GM12878 (cell line): ENCODE measurements around the gene GRIK3. TPM values are rescaled to one million over a fixed set of nuclear protein-coding genes. Genes with fewer than 3 reads are reported as not detected.

Experiments used
- ATAC-seq: fragments of 200-7000 bp; cut with Tn5 transposase; 3 replicates; pipeline ENCODE4 v1.9.1; 2020; ENCODE audit warnings: mild to moderate bottlenecking, moderate library complexity
- BruUV-seq: library from RNA; stranded (reverse); fragments of 400-500 nt; replicated peaks from 2 replicates; lab custom pipeline; 2021; lab: Mats Ljungman, UMichigan
- CTCF ChIA-PET: fragments of 300-600 bp; sonication (Branson Sonifier 250); formaldehyde crosslinking; extraction: SDS; loops from one replicate; lab custom pipeline; 2021; ENCODE audit warnings: inconsistent platforms; lab: Yijun Ruan, JAX
- POLR2A ChIA-PET: fragments of 350-600 bp; formaldehyde crosslinking; extraction: SDS; loops from one replicate; lab custom pipeline; 2021; ENCODE audit warnings: inconsistent platforms; lab: Charles Lee
- RAD21 ChIA-PET: fragments of 300-600 bp; sonication (Branson Sonifier 250); formaldehyde crosslinking; loops from one replicate; lab custom pipeline; 2023; ENCODE audit warnings: antibody characterized with exemption; ENCODE audit not compliant: unreplicated experiment; lab: Charles Lee
- SMC1A ChIA-PET: fragments of 300-600 bp; sonication (Branson Sonifier 250); formaldehyde crosslinking; loops from one replicate; lab custom pipeline; 2023; ENCODE audit not compliant: unreplicated experiment, uncharacterized antibody; lab: Charles Lee
- DNase-seq: peaks from one replicate; pipeline ENCODE4 v3.0.0-alpha.2; 2011; ENCODE audit warnings: low read depth, low spot score
- FAIRE-seq: peaks from 3 replicates; lab custom pipeline; 2011; peaks lifted over from hg19 to GRCh38; lab: Jason Lieb, UNC
- H2AFZ ChIP-seq: 2 replicates; pipeline ENCODE4 v1.6.0; 2011; ENCODE audit warnings: low read depth, low read length, control low read depth; ENCODE audit not compliant: control insufficient read depth
- H3K27ac ChIP-seq: 2 replicates; pipeline ENCODE4 v1.5.1; 2011; ENCODE audit warnings: control low read depth; ENCODE audit not compliant: control insufficient read depth, insufficient read depth
- H3K27me3 ChIP-seq, 2 experiments: replicated peaks in 1 of 2; 2 replicates each; pipeline versions ENCODE4 v1.6.0 to v1.6.1; 2011; ENCODE audit warnings: low read length in 1 of 2; ENCODE audit not compliant: control insufficient read depth in 2 of 2, insufficient read depth in 2 of 2
- H3K36me3 ChIP-seq, 2 experiments: 2 replicates each; pipeline ENCODE4 v1.5.1; 2011; ENCODE audit warnings: low read length in 1 of 2; ENCODE audit not compliant: control insufficient read depth in 2 of 2, insufficient read depth in 2 of 2
- H3K4me1 ChIP-seq: 2 replicates; pipeline ENCODE4 v1.6.1; 2011; ENCODE audit warnings: mild to moderate bottlenecking, low read length, moderate library complexity, mixed read lengths; ENCODE audit not compliant: control insufficient read depth, insufficient read depth
- H3K4me2 ChIP-seq: 2 replicates; pipeline ENCODE4 v1.6.0; 2011; ENCODE audit warnings: control low read depth; ENCODE audit not compliant: control insufficient read depth, insufficient read depth
- H3K4me3 ChIP-seq: fragments of 200-600 bp; sonication (generic); 2 replicates; pipeline ENCODE4 v1.5.1; 2016
- H3K79me2 ChIP-seq: 2 replicates; pipeline ENCODE4 v1.6.0; 2011; ENCODE audit warnings: low read length; ENCODE audit not compliant: control insufficient read depth, insufficient read depth
- H3K9ac ChIP-seq: 2 replicates; pipeline ENCODE4 v1.8.0; 2011; ENCODE audit warnings: low read length, control low read depth, mixed read lengths; ENCODE audit not compliant: control insufficient read depth, insufficient read depth
- H3K9me3 ChIP-seq: replicated peaks from 3 replicates; pipeline ENCODE4 v1.5.1; 2011; ENCODE audit warnings: mild to moderate bottlenecking, low read length; ENCODE audit not compliant: control insufficient read depth, insufficient read depth
- H4K20me1 ChIP-seq: 2 replicates; pipeline ENCODE4 v1.6.0; 2011; ENCODE audit not compliant: control insufficient read depth, insufficient read depth
- GATAD2B ChIP-seq: fragments of 450-650 bp; conservative IDR thresholded peaks from 2 replicates; pipeline ENCODE4 v1.6.1; 2017; ENCODE audit warnings: low read depth, mild to moderate bottlenecking, moderate library complexity
- HDAC6 ChIP-seq: fragments of 200-600 bp; sonication (generic); IDR thresholded peaks from one replicate; pipeline ENCODE4 v1.8.0; 2017; ENCODE audit warnings: antibody characterized with exemption; ENCODE audit not compliant: unreplicated experiment
- IKZF1 ChIP-seq: fragments of 450-650 bp; conservative IDR thresholded peaks from 2 replicates; pipeline ENCODE4 v1.6.1; 2017; ENCODE audit warnings: antibody characterized with exemption, mild to moderate bottlenecking
- PML ChIP-seq: IDR thresholded peaks from 2 replicates; pipeline ENCODE4 v1.6.1; 2012; ENCODE audit warnings: low read length, inconsistent platforms
- RBBP5 ChIP-seq: fragments of 200-600 bp; sonication (generic); conservative IDR thresholded peaks from 2 replicates; pipeline ENCODE4 v1.6.1; 2016
- SMAD1 ChIP-seq: fragments of 450-650 bp; IDR thresholded peaks from 2 replicates; pipeline ENCODE4 v1.6.1; 2018; ENCODE audit warnings: mild to moderate bottlenecking, low read depth; ENCODE audit not compliant: partially characterized antibody
- ZBED1 ChIP-seq: IDR thresholded peaks from 2 replicates; pipeline ENCODE4 v1.6.1; 2016; ENCODE audit warnings: borderline replicate concordance
- ZNF384 ChIP-seq: IDR thresholded peaks from 2 replicates; pipeline ENCODE4 v1.6.1; 2012; ENCODE audit warnings: low read depth, mild to moderate bottlenecking, low read length, improper control_type of control experiment, borderline replicate concordance
- ZNF687 ChIP-seq: fragments of 450-650 bp; IDR thresholded peaks from 2 replicates; pipeline ENCODE4 v1.6.1; 2017; ENCODE audit warnings: mild to moderate bottlenecking, moderate library complexity
- WGBS: methylation state at CpG from one replicate; pipeline ENCODE4 v1.1.6; 2016; ENCODE audit warnings: low lambda C conversion rate; ENCODE audit not compliant: insufficient replicate concordance, insufficient coverage; ENCODE audit errors: missing lambda C conversion rate; 5-methylcytosine and 5-hydroxymethylcytosine counted together
- in situ Hi-C: fragments of 300-500 bp; cut with MboI; formaldehyde crosslinking; loops from 9 replicates; pipeline ENCODE4 v1.14.3; 2018; ENCODE audit warnings: mixed read lengths
- intact Hi-C: fragments of 100-400 bp; cut with micrococcal nuclease; formaldehyde crosslinking; loops from one replicate; pipeline ENCODE4 v1.14.2; 2022; ENCODE audit not compliant: unreplicated experiment
- polyA plus RNA-seq, 11 experiments: library from polyadenylated mRNA; depleted of rRNA in 4 of 11; unstranded in 6 of 11; stranded (reverse) in 5 of 11; fragments of >200 nt; fragmentation: Nextera tagmentation in 4 of 11; fragmentation: Illumina TruSeq in 1 of 11; extraction: Ambion mirVana in 4 of 11; extraction: Trizol in 1 of 11; gene quantifications; 1 replicate in 1 of 11; 2 replicates in 10 of 11; pipeline versions ENCODE4 v1.2.1 to v1.2.3, GENCODE V29; 2011 to 2016; ENCODE audit warnings: inconsistent platforms in 2 of 11, missing spikeins in 2 of 11, low read depth in 1 of 11
- total RNA-seq, 4 experiments: library from RNA; depleted of rRNA in 3 of 4; stranded (reverse); fragments of >200 nt in 3 of 4; fragmentation: Illumina TruSeq in 1 of 4; extraction: Trizol in 1 of 4; gene quantifications; 2 replicates each; pipeline versions ENCODE4 v1.2.1 to v1.2.3, GENCODE V29; 2013 to 2021
- TF ChIP-seq, protein P1 (sequence below), 3 experiments: IDR thresholded peaks in 2 of 3; conservative IDR thresholded peaks in 1 of 3; 2 replicates each; pipeline ENCODE4 v1.5.1; 2011; ENCODE audit warnings: low read depth in 3 of 3, low read length in 3 of 3, mild to moderate bottlenecking in 3 of 3, control low read depth in 2 of 3, moderate library complexity in 2 of 3, inconsistent platforms in 1 of 3, mixed read lengths in 1 of 3; ENCODE audit not compliant: control insufficient read depth in 2 of 3, insufficient read depth in 1 of 3; ENCODE audit errors: extremely low read depth in 1 of 3

Gene GRIK3
- total and polyA plus RNA-seq, 10 of the 15 experiments (the other 5 are each of a cell fraction or from before 2014, with no cell fraction given), result not detected

DNA sequence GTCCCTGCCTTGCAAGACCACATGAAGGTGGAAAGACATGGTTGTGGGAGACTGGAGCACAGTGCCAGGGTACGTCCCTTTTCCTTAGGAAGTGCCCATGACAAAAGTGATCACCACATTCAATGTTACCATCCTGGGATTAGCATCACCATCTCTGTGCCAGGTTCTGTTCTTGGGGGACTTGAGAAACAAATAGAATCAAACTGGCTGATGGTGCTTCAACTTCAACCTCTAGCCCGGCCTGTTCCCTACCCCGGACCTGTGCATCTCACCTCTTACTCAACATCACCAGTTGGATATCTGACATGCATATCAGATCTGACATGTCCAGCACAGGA is 153.3 kb downstream of the GRIK3 start:
- H3K4me1 ChIP-seq, result peaks cover 9% of the 10 kb centered on the region
- no peaks in the 10 kb centered on the region for H3K9me3 ChIP-seq
- ATAC-seq (no peak), FAIRE-seq (no peak), DNase-seq (no peak)
- no peak overlapping the region for H3K27ac ChIP-seq
- no peaks in the 10 kb centered on the region; a peak in 1 of 4 replicates for H3K27me3 ChIP-seq
- SMC1A ChIA-PET, result no interaction called here
- POLR2A ChIA-PET, result no interaction called here
- H3K36me3 ChIP-seq, result no peaks in the 10 kb centered on the region
- H3K4me2 ChIP-seq, result no peak overlapping the region
- RAD21 ChIA-PET, result no interaction called here
- TF ChIP-seq, protein P1, sequence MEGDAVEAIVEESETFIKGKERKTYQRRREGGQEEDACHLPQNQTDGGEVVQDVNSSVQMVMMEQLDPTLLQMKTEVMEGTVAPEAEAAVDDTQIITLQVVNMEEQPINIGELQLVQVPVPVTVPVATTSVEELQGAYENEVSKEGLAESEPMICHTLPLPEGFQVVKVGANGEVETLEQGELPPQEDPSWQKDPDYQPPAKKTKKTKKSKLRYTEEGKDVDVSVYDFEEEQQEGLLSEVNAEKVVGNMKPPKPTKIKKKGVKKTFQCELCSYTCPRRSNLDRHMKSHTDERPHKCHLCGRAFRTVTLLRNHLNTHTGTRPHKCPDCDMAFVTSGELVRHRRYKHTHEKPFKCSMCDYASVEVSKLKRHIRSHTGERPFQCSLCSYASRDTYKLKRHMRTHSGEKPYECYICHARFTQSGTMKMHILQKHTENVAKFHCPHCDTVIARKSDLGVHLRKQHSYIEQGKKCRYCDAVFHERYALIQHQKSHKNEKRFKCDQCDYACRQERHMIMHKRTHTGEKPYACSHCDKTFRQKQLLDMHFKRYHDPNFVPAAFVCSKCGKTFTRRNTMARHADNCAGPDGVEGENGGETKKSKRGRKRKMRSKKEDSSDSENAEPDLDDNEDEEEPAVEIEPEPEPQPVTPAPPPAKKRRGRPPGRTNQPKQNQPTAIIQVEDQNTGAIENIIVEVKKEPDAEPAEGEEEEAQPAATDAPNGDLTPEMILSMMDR (IDR thresholded peaks at IDR 0.05 in 2 of 3, conservative IDR thresholded peaks at IDR 0.05 in 1 of 3; ENCODE audit: control insufficient read depth in 2 of 3, extremely low read depth in 1 of 3, insufficient read depth in 1 of 3, low read depth in 3 of 3, low read length in 3 of 3), result no peak
- no peak overlapping the region for H3K4me3 ChIP-seq
- in situ Hi-C loops, result no loop called here
- no peak overlapping the region for H3K9ac ChIP-seq
- no peaks in the 10 kb centered on the region for H3K79me2 ChIP-seq
- BruUV-seq, result no TSS peak
- no peak overlapping the region for H2AFZ ChIP-seq
- CTCF ChIA-PET, result interaction anchor here (4.7 kb wide), 1 partner anchor 17 kb away, joined by 17 read pairs; no protein-coding TSS in a partner anchor
- 0% methylated on average over 3 of the region's 3 CpGs for WGBS
- intact Hi-C loops, result no loop called here
- H4K20me1 ChIP-seq, result no peaks in the 10 kb centered on the region

- CTCF ChIA-PET, result interaction anchor here (4.7 kb wide), 1 partner anchor 16 kb away, joined by 17 read pairs; no protein-coding TSS in a partner anchor
- SMC1A ChIA-PET, result no interaction called here
- H2AFZ ChIP-seq, result no peak overlapping the region
- no TSS peak for BruUV-seq
- no peak overlapping the region for H3K27ac ChIP-seq
- no peak overlapping the region for H3K9ac ChIP-seq
- no peak for FAIRE-seq
- POLR2A ChIA-PET, result no interaction called here
- no peaks in the 10 kb centered on the region for H4K20me1 ChIP-seq
- H3K4me2 ChIP-seq, result no peak overlapping the region
- H3K4me3 ChIP-seq, result no peak overlapping the region
- no peaks in the 10 kb centered on the region for H3K9me3 ChIP-seq
- no peak for DNase-seq
- peaks cover 9% of the 10 kb centered on the region for H3K4me1 ChIP-seq
- H3K79me2 ChIP-seq, result no peaks in the 10 kb centered on the region
- H3K27me3 ChIP-seq, result no peaks in the 10 kb centered on the region; a peak in 1 of 4 replicates
- RAD21 ChIA-PET, result no interaction called here
- in situ Hi-C loops, result no loop called here
- H3K36me3 ChIP-seq, result no peaks in the 10 kb centered on the region
- intact Hi-C loops, result no loop called here
- no peak for ATAC-seq
- 33% methylated on average over 22 of the region's 22 CpGs for WGBS
- TF ChIP-seq ZNF687 (no peak), ZNF384 (no peak), ZBED1 (no peak), IKZF1 (no peak), RBBP5 (no peak), SMAD1 (no peak), GATAD2B (no peak), HDAC6 (no peak), PML (no peak)
Observed at GRCh38 chr1:36880155-36881067, 153.9 kb downstream of the GRIK3 start.
